ENCODE results near the gene SPTSSA. TPM values are rescaled to one million over a fixed set of nuclear protein-coding genes. Genes with fewer than 3 reads are reported as not detected.
"Not testable (repeated sequence)": the region's sequence is repeated elsewhere in the genome, so short reads cannot be mapped to it uniquely, and the experiment has no call there.

SPTSSA gene
- total RNA-seq, 1 experiment from 2014 or later = 20.2 TPM

DNA sequence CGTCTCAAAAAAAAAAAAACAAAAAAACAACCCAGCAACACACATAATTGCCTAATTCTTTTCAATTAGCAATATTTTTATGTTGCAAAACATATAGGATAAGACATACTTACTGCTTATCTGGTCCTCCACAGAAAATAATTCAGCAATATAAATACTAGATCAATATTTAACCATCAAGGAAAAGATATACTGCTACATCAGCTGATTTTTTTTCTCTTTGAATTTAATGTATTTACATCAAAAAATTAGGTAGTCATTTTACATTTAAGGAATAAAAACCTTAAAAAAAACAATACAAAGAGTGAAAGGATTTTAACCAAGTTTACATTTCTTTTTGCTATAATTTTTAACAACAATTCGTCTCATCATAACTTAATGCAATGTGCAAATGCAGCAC is 28.1 kb downstream of the SPTSSA start:
- no peak overlapping the region for H3K4me3 ChIP-seq (ENCODE audit: low read depth, low read length, poor library complexity, severe bottlenecking)
- no peaks in the 10 kb centered on the region for H3K4me1 ChIP-seq (ENCODE audit: insufficient read depth, low read length, poor library complexity, severe bottlenecking)
- no TSS peak for BruUV-seq (replicated peaks)
- TF ChIP-seq EZH2 (IDR thresholded peaks at IDR 0.05; ENCODE audit: borderline replicate concordance, low read depth, low read length, poor library complexity, severe bottlenecking) (no peak), CTCF (conservative IDR thresholded peaks at IDR 0.05; ENCODE audit: low read depth, low read length) (no peak)
- intact Hi-C loops (cut with micrococcal nuclease; ENCODE audit: unreplicated experiment) = no loop called here
- H3K9me3 ChIP-seq (ENCODE audit: low read depth, low read length, poor library complexity, severe bottlenecking) = no peaks in the 10 kb centered on the region
- H3K36me3 ChIP-seq (ENCODE audit: insufficient read depth, low read length, poor library complexity, severe bottlenecking) = no peaks in the 10 kb centered on the region
- POLR2A ChIA-PET (ENCODE audit: low non-redundant PET) = no interaction called here
- CTCF ChIA-PET = no interaction called here
- no peak overlapping the region for H3K27ac ChIP-seq (ENCODE audit: low read depth, low read length, poor library complexity, severe bottlenecking)
- no peaks in the 10 kb centered on the region for H3K27me3 ChIP-seq (replicated peaks; ENCODE audit: insufficient read depth, low read depth, low read length, poor library complexity)
- DNase-seq (ENCODE audit: low spot score) = no peak

GRCh38 chr14:34428102-34428466 is 34.0 kb downstream of the SPTSSA start:
- intact Hi-C loops (cut with micrococcal nuclease; ENCODE audit: unreplicated experiment); BruUV-seq (replicated peaks); H3K27ac ChIP-seq (ENCODE audit: low read depth, low read length, poor library complexity, severe bottlenecking); H3K4me1 ChIP-seq (ENCODE audit: insufficient read depth, low read length, poor library complexity, severe bottlenecking); DNase-seq (ENCODE audit: low spot score); H3K27me3 ChIP-seq (replicated peaks; ENCODE audit: insufficient read depth, low read depth, low read length, poor library complexity); POLR2A ChIA-PET (ENCODE audit: low non-redundant PET); CTCF ChIA-PET; H3K4me3 ChIP-seq (ENCODE audit: low read depth, low read length, poor library complexity, severe bottlenecking); H3K9me3 ChIP-seq (ENCODE audit: low read depth, low read length, poor library complexity, severe bottlenecking); H3K36me3 ChIP-seq (ENCODE audit: insufficient read depth, low read length, poor library complexity, severe bottlenecking): not testable (repeated sequence)

DNA sequence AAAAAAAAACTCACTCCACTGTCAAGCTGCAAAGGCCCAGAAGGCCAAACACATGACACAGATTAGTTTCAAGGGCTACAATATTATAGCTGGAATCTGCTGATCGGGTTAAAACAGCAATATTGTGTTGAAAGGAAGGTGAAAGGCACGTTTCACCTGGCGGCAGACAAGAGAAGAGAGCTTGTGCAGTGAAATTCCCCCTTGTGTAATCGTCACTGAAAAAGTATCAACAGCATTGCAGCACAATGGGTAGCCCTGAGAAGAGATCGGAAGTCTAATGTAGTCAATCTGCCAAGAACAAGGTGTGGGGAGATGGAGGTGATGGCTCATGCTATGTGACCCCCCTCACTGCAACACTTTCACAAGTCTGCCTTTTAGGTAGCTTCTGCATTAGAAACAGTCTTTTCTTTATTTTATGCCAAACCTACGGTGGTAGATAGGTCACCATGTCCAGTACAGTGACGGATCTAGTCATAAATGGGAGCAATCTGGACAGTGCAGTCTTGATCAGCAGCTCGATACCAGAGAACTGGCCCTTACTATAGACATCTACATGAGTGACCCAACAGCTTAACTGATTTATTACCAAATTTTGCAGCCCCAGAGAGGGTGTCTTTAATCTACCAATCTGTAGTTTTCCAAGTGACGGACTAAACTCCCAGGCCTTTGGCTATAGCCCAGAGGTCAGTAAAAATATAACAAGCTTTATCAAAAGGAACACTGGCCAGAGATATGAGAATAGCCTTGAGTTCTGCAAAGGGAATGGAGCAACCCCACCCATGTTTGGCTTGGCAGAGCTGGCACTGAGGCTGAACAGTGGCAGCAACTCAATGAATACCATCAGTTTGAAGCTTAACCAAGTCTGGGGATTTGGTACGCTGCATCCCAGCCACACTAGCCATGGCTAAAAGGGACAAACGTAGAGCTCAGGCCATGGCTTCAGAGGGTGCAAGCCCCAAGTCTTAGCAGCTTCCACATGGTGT is 35.4 kb downstream of the SPTSSA start:
- Histone ChIP-seq H3K9me3 (ENCODE audit: low read depth, low read length, poor library complexity, severe bottlenecking) (no peaks in the 10 kb centered on the region), H3K27me3 (replicated peaks; ENCODE audit: insufficient read depth, low read depth, low read length, poor library complexity) (no peaks in the 10 kb centered on the region), H3K27ac (ENCODE audit: low read depth, low read length, poor library complexity, severe bottlenecking) (no peak overlapping the region), H3K4me1 (ENCODE audit: insufficient read depth, low read length, poor library complexity, severe bottlenecking) (no peaks in the 10 kb centered on the region), H3K4me3 (ENCODE audit: low read depth, low read length, poor library complexity, severe bottlenecking) (no peak overlapping the region), H3K36me3 (ENCODE audit: insufficient read depth, low read length, poor library complexity, severe bottlenecking) (no peaks in the 10 kb centered on the region)
- ChIA-PET POLR2A (ENCODE audit: low non-redundant PET) (no interaction called here), CTCF (no interaction called here)
- TF ChIP-seq CTCF (conservative IDR thresholded peaks at IDR 0.05; ENCODE audit: low read depth, low read length) (no peak), EZH2 (IDR thresholded peaks at IDR 0.05; ENCODE audit: borderline replicate concordance, low read depth, low read length, poor library complexity, severe bottlenecking) (no peak)
- DNase-seq (ENCODE audit: low spot score) = no peak
- intact Hi-C loops (cut with micrococcal nuclease; ENCODE audit: unreplicated experiment) = no loop called here
- no TSS peak for BruUV-seq (replicated peaks)

Data from A673 (cell line).